ENCODE measurements around the gene CA4.

DNA sequence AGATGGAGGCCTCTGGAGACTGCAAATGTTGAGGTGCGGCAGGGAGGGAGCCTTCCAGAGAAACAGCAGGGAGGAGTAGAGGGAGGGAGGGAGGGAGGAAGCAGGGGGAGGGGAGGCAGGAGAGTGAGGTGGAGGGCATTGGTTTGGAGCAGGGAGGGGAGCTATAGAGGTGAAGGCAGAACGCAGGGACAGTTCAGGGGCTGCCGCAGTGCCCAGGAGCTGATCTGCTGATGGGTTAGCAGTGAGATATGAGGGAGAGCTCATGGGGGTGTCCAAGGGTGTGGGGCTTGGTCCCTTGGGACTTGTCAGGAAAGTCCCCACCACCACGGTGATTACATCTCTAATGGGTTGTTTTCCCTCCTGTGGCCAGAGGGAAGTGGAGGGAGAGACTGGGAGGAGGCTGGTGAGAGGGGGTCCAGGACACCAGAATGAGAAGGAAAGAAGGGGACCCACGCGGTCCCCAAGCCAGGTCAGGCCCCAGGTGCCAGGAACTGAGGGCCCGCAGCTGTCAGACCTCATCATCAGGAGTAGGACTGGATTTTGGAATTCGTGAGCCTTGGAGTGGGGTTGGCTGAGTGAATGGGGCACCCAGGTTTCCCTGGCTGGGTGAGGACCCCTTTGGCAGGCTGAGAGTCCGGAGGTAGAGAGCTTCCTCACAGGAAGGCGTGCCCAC, 11.2 kb downstream of the CA4 start:
- TF ChIP-seq PATZ1 (CRISPR knock-in tag; IDR thresholded peaks at IDR 0.05; ENCODE audit: borderline replicate concordance) (no peak), ARNTL (CRISPR knock-in tag; IDR thresholded peaks at IDR 0.05; ENCODE audit: borderline replicate concordance, low read depth) (no peak), ZC3H10 (CRISPR knock-in tag; IDR thresholded peaks at IDR 0.05) (no peak), ZFP30 (CRISPR knock-in tag; IDR thresholded peaks at IDR 0.05) (no peak), PPARA (CRISPR knock-in tag; IDR thresholded peaks at IDR 0.05; ENCODE audit: borderline replicate concordance) (no peak), RARB (CRISPR knock-in tag; IDR thresholded peaks at IDR 0.05) (no peak), TOX (CRISPR knock-in tag; IDR thresholded peaks at IDR 0.05; ENCODE audit: borderline replicate concordance) (no peak)
- TF ChIP-seq, protein P1, sequence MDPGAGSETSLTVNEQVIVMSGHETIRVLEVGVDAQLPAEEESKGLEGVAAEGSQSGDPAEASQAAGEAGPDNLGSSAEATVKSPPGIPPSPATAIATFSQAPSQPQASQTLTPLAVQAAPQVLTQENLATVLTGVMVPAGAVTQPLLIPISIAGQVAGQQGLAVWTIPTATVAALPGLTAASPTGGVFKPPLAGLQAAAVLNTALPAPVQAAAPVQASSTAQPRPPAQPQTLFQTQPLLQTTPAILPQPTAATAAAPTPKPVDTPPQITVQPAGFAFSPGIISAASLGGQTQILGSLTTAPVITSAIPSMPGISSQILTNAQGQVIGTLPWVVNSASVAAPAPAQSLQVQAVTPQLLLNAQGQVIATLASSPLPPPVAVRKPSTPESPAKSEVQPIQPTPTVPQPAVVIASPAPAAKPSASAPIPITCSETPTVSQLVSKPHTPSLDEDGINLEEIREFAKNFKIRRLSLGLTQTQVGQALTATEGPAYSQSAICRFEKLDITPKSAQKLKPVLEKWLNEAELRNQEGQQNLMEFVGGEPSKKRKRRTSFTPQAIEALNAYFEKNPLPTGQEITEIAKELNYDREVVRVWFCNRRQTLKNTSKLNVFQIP (CRISPR knock-in tag; IDR thresholded peaks at IDR 0.05; ENCODE audit: borderline replicate concordance, low read depth) = no peak
- TF ChIP-seq, protein P2, sequence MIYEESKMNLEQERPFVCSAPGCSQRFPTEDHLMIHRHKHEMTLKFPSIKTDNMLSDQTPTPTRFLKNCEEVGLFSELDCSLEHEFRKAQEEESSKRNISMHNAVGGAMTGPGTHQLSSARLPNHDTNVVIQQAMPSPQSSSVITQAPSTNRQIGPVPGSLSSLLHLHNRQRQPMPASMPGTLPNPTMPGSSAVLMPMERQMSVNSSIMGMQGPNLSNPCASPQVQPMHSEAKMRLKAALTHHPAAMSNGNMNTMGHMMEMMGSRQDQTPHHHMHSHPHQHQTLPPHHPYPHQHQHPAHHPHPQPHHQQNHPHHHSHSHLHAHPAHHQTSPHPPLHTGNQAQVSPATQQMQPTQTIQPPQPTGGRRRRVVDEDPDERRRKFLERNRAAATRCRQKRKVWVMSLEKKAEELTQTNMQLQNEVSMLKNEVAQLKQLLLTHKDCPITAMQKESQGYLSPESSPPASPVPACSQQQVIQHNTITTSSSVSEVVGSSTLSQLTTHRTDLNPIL (CRISPR knock-in tag; IDR thresholded peaks at IDR 0.05; ENCODE audit: low read depth) = no peak
